ENCODE measurements around the gene USP2. TPM values are rescaled to one million over a fixed set of nuclear protein-coding genes. Genes with fewer than 3 reads are reported as not detected.

The USP2 gene
- total RNA-seq, 1 experiment from 2014 or later: 14.4 TPM

GRCh38 chr11:119351232-119351631 lies 30.3 kb downstream of the USP2 start:
- Histone ChIP-seq H3K36me3 (ENCODE audit: control insufficient read depth, insufficient read depth, low read length) (no peaks in the 10 kb centered on the region), H3K4me3 (ENCODE audit: low read depth, low read length) (no peak overlapping the region), H3K27me3 (replicated peaks; ENCODE audit: control insufficient read depth, insufficient read depth, low read length) (no peaks in the 10 kb centered on the region), H3K9me3 (no peaks in the 10 kb centered on the region), H3K4me1 (peaks cover 7% of the 10 kb centered on the region; the same call in 1 of the 2 replicates)
- H3K36me3 Mint-ChIP-seq (ENCODE audit: insufficient read depth, unreplicated experiment): peaks cover 10% of the 10 kb centered on the region
- ChIA-PET POLR2A (no interaction called here), CTCF (interaction anchor here (0.5 to 1.4 kb wide), 2 partner anchors 10 to 81 kb away, joined by 3 to 4 read pairs; no protein-coding TSS in a partner anchor)
- peaks cover 8% of the 10 kb centered on the region for H3K4me1 Mint-ChIP-seq (ENCODE audit: low read depth, unreplicated experiment)
- intact Hi-C loops (cut with micrococcal nuclease; ENCODE audit: unreplicated experiment): no loop called here
- no peak for DNase-seq
- peaks cover 3% of the 10 kb centered on the region for H3K27me3 Mint-ChIP-seq (ENCODE audit: insufficient read depth, unreplicated experiment)
- H3K27ac Mint-ChIP-seq (ENCODE audit: unreplicated experiment): no peak overlapping the region
- no TSS peak for BruUV-seq (replicated peaks)
- H3K4me3 Mint-ChIP-seq (ENCODE audit: unreplicated experiment): no peak overlapping the region
- TF ChIP-seq, protein P1, sequence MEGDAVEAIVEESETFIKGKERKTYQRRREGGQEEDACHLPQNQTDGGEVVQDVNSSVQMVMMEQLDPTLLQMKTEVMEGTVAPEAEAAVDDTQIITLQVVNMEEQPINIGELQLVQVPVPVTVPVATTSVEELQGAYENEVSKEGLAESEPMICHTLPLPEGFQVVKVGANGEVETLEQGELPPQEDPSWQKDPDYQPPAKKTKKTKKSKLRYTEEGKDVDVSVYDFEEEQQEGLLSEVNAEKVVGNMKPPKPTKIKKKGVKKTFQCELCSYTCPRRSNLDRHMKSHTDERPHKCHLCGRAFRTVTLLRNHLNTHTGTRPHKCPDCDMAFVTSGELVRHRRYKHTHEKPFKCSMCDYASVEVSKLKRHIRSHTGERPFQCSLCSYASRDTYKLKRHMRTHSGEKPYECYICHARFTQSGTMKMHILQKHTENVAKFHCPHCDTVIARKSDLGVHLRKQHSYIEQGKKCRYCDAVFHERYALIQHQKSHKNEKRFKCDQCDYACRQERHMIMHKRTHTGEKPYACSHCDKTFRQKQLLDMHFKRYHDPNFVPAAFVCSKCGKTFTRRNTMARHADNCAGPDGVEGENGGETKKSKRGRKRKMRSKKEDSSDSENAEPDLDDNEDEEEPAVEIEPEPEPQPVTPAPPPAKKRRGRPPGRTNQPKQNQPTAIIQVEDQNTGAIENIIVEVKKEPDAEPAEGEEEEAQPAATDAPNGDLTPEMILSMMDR (IDR thresholded peaks at IDR 0.05; ENCODE audit: insufficient read depth in 1 of 2, low read depth in 1 of 2, low read length in 1 of 2, severe bottlenecking in 1 of 2, unreplicated experiment in 1 of 2): no peak
- no peaks in the 10 kb centered on the region for H3K9me3 Mint-ChIP-seq (ENCODE audit: unreplicated experiment)

- Mint-ChIP-seq H3K9me3 (ENCODE audit: unreplicated experiment) (no peaks in the 10 kb centered on the region), H3K4me3 (ENCODE audit: unreplicated experiment) (no peak overlapping the region), H3K27me3 (ENCODE audit: insufficient read depth, unreplicated experiment) (peaks cover 3% of the 10 kb centered on the region), H3K4me1 (ENCODE audit: low read depth, unreplicated experiment) (peaks cover 8% of the 10 kb centered on the region), H3K36me3 (ENCODE audit: insufficient read depth, unreplicated experiment) (peaks cover 1% of the 10 kb centered on the region), H3K27ac (ENCODE audit: unreplicated experiment) (no peak overlapping the region)
- BruUV-seq (replicated peaks): no TSS peak
- DNase-seq: no peak
- POLR2A ChIA-PET: no interaction called here
- CTCF ChIA-PET: interaction anchor here (1.0 to 1.7 kb wide), 3 partner anchors 10 to 12 kb away, joined by 3 to 7 read pairs (median 7); no protein-coding TSS in a partner anchor
- TF ChIP-seq, protein P1 (IDR thresholded peaks at IDR 0.05; ENCODE audit: insufficient read depth in 1 of 2, low read depth in 1 of 2, low read length in 1 of 2, severe bottlenecking in 1 of 2, unreplicated experiment in 1 of 2): no peak
- H3K36me3 ChIP-seq (ENCODE audit: control insufficient read depth, insufficient read depth, low read length): no peaks in the 10 kb centered on the region
- intact Hi-C loops (cut with micrococcal nuclease; ENCODE audit: unreplicated experiment): no loop called here
- no peak overlapping the region for H3K4me3 ChIP-seq (ENCODE audit: low read depth, low read length)
- no peaks in the 10 kb centered on the region for H3K27me3 ChIP-seq (replicated peaks; ENCODE audit: control insufficient read depth, insufficient read depth, low read length)
- peaks cover 7% of the 10 kb centered on the region; the same call in 1 of the 2 replicates for H3K4me1 ChIP-seq
- no peaks in the 10 kb centered on the region for H3K9me3 ChIP-seq
Measured at GRCh38 chr11:119350302-119350701, 31.2 kb downstream of the USP2 start.

GRCh38 chr11:119347940-119348605 lies 33.4 kb downstream of the USP2 start:
- peaks cover 6% of the 10 kb centered on the region for H3K4me1 Mint-ChIP-seq (ENCODE audit: low read depth, unreplicated experiment)
- Histone ChIP-seq H3K4me3 (ENCODE audit: low read depth, low read length) (no peak overlapping the region), H3K9me3 (no peaks in the 10 kb centered on the region), H3K27me3 (replicated peaks; ENCODE audit: control insufficient read depth, insufficient read depth, low read length) (no peaks in the 10 kb centered on the region), H3K36me3 (ENCODE audit: control insufficient read depth, insufficient read depth, low read length) (no peaks in the 10 kb centered on the region), H3K4me1 (peaks cover 4% of the 10 kb centered on the region; the same call in 1 of the 2 replicates)
- H3K36me3 Mint-ChIP-seq (ENCODE audit: insufficient read depth, unreplicated experiment): no peaks in the 10 kb centered on the region
- BruUV-seq (replicated peaks): no TSS peak
- no peak for DNase-seq
- CTCF ChIA-PET: interaction anchor here (0.8 to 2.5 kb wide), 5 partner anchors 8 to 26 kb away, joined by 3 to 14 read pairs (median 6); no protein-coding TSS in a partner anchor
- no peak overlapping the region for H3K4me3 Mint-ChIP-seq (ENCODE audit: unreplicated experiment)
- H3K27ac Mint-ChIP-seq (ENCODE audit: unreplicated experiment): no peak overlapping the region
- peaks cover 3% of the 10 kb centered on the region for H3K27me3 Mint-ChIP-seq (ENCODE audit: insufficient read depth, unreplicated experiment)
- TF ChIP-seq, protein P1 (IDR thresholded peaks at IDR 0.05; ENCODE audit: insufficient read depth in 1 of 2, low read depth in 1 of 2, low read length in 1 of 2, severe bottlenecking in 1 of 2, unreplicated experiment in 1 of 2): no peak
- POLR2A ChIA-PET: interaction anchor here (0.5 to 1.4 kb wide), 2 partner anchors 11 to 13 kb away, joined by 3 to 10 read pairs; no protein-coding TSS in a partner anchor
- intact Hi-C loops (cut with micrococcal nuclease; ENCODE audit: unreplicated experiment): no loop called here
- H3K9me3 Mint-ChIP-seq (ENCODE audit: unreplicated experiment): no peaks in the 10 kb centered on the region
